Endothelial cell of umbilical vein (primary cell): ENCODE data around the gene TMEM63B. TPM values are rescaled to one million over a fixed set of nuclear protein-coding genes. Genes with fewer than 3 reads are reported as not detected.
A peak's percentile ranks its signal among the peaks of the same experiment; 100 is the strongest.

Experiments used
- BruUV-seq: library from RNA; stranded (reverse); fragments of 400-500 nt; replicated peaks from 2 replicates; lab custom pipeline; 2021; lab: Mats Ljungman, UMichigan
- CTCF ChIA-PET: fragments of 300-600, 350-600 bp; sonication (Branson Sonifier 250); formaldehyde crosslinking; loops from one replicate; lab custom pipeline; 2021; ENCODE audit warnings: antibody characterized with exemption, inconsistent platforms; lab: Charles Lee
- POLR2A ChIA-PET: fragments of 300-600, 350-600 bp; sonication (Branson Sonifier 250); formaldehyde crosslinking; loops from one replicate; lab custom pipeline; 2021; ENCODE audit warnings: antibody characterized with exemption, inconsistent platforms; lab: Charles Lee
- DNase-seq: peaks from one replicate; pipeline ENCODE4 v3.0.0-alpha.2; 2011; ENCODE audit warnings: low read depth, low spot score
- FAIRE-seq: peaks from 2 replicates; lab custom pipeline; 2011; peaks lifted over from hg19 to GRCh38; lab: Jason Lieb, UNC
- H2AFZ ChIP-seq: 2 replicates; pipeline ENCODE4 v1.6.0; 2012; ENCODE audit warnings: low read depth, low read length, control low read depth, inconsistent platforms
- H3K27ac ChIP-seq: 2 replicates; pipeline ENCODE4 v1.5.1; 2011; ENCODE audit warnings: low read depth, mild to moderate bottlenecking, control low read depth, low read length, moderate library complexity; ENCODE audit not compliant: insufficient read depth
- H3K27me3 ChIP-seq, 2 experiments: 2 replicates each; pipeline versions ENCODE4 v1.6.0 to v1.6.1; 2011; ENCODE audit warnings: low read length in 2 of 2, mixed read lengths in 1 of 2; ENCODE audit not compliant: control insufficient read depth in 2 of 2, insufficient read depth in 2 of 2
- H3K36me3 ChIP-seq, 2 experiments: 2 replicates in 1 of 2; 3 replicates in 1 of 2; pipeline ENCODE4 v1.5.1; 2011; ENCODE audit warnings: low read length in 2 of 2, mild to moderate bottlenecking in 1 of 2, moderate library complexity in 1 of 2; ENCODE audit not compliant: control insufficient read depth in 2 of 2, insufficient read depth in 2 of 2; ENCODE audit errors: extremely low read depth in 1 of 2
- H3K4me1 ChIP-seq: 3 replicates; pipeline ENCODE4 v1.5.1; 2011; ENCODE audit warnings: mild to moderate bottlenecking, low read length; ENCODE audit not compliant: control insufficient read depth, insufficient read depth; ENCODE audit errors: extremely low read depth
- H3K4me2 ChIP-seq: 2 replicates; pipeline ENCODE4 v1.6.1; 2011; ENCODE audit warnings: low read length, control low read depth, mixed read lengths; ENCODE audit not compliant: insufficient read depth
- H3K4me3 ChIP-seq, 3 experiments: fragments of 200-600 bp in 1 of 3; sonication (generic), shearing (Covaris generic) in 1 of 3; replicated peaks in 1 of 3; 2 replicates each; pipeline ENCODE4 v1.5.1; 2011 to 2016; ENCODE audit warnings: control low read depth in 3 of 3, low read length in 3 of 3, mild to moderate bottlenecking in 2 of 3, inconsistent platforms in 1 of 3, low read depth in 1 of 3, moderate library complexity in 1 of 3; ENCODE audit not compliant: insufficient read depth in 1 of 3
- H3K79me2 ChIP-seq: 2 replicates; pipeline ENCODE4 v1.6.0; 2012; ENCODE audit warnings: low read length, inconsistent platforms; ENCODE audit not compliant: control insufficient read depth, insufficient read depth
- H3K9ac ChIP-seq: replicated peaks from 2 replicates; pipeline ENCODE3; 2011; ENCODE audit warnings: low read length, control low read depth; ENCODE audit not compliant: insufficient read depth; ENCODE audit errors: extremely low read depth
- H3K9me1 ChIP-seq: replicated peaks from 3 replicates; pipeline ENCODE4 v1.6.0; 2011; ENCODE audit warnings: mild to moderate bottlenecking, low read length; ENCODE audit not compliant: control insufficient read depth, insufficient read depth; ENCODE audit errors: extremely low read depth
- H3K9me3 ChIP-seq: replicated peaks from 2 replicates; pipeline ENCODE4 v1.5.1; 2012; ENCODE audit warnings: low read length, inconsistent platforms; ENCODE audit not compliant: control insufficient read depth, insufficient read depth
- H4K20me1 ChIP-seq: replicated peaks from 2 replicates; pipeline ENCODE3; 2011; ENCODE audit warnings: mild to moderate bottlenecking, low read length; ENCODE audit not compliant: control insufficient read depth, insufficient read depth; ENCODE audit errors: extremely low read depth
- EZH2 ChIP-seq: IDR thresholded peaks from 2 replicates; pipeline ENCODE4 v1.6.1; 2012; ENCODE audit warnings: borderline replicate concordance, low read depth, mild to moderate bottlenecking, moderate library complexity, low read length, inconsistent platforms; ENCODE audit not compliant: severe bottlenecking
- FOS ChIP-seq: IDR thresholded peaks from 2 replicates; pipeline ENCODE4 v1.6.1; 2011; ENCODE audit warnings: mild to moderate bottlenecking, low read length, moderate library complexity, borderline replicate concordance; ENCODE audit not compliant: insufficient read depth
- GATA2 ChIP-seq: IDR thresholded peaks from 2 replicates; pipeline ENCODE4 v1.7.0; 2011; ENCODE audit warnings: low read depth, mild to moderate bottlenecking, moderate library complexity, mixed read lengths, low read length; ENCODE audit not compliant: insufficient read length, insufficient read depth
- JUN ChIP-seq: IDR thresholded peaks from 2 replicates; pipeline ENCODE4 v1.6.1; 2011; ENCODE audit warnings: borderline replicate concordance, low read depth; ENCODE audit not compliant: insufficient read length, insufficient read depth
- MYC ChIP-seq: IDR thresholded peaks from one replicate; pipeline ENCODE4 v1.6.1; 2011; ENCODE audit warnings: mild to moderate bottlenecking, low read depth, low read length
- POLR2A ChIP-seq: IDR thresholded peaks from 2 replicates; pipeline ENCODE4 v1.6.1; 2012; ENCODE audit warnings: low read depth, mild to moderate bottlenecking, control low read depth, low read length
- POLR2AphosphoS5 ChIP-seq: IDR thresholded peaks from 2 replicates; pipeline ENCODE4 v1.6.1; 2012; ENCODE audit warnings: low read depth, mild to moderate bottlenecking, control low read depth, low read length, moderate library complexity; ENCODE audit not compliant: insufficient read depth
- dilution Hi-C: fragments of 300-500 bp; cut with MboI; formaldehyde crosslinking; loops from one replicate; pipeline ENCODE4 v1.15.0; 2019; ENCODE audit warnings: low sequenced_read_pairs; ENCODE audit not compliant: extremely low pct_ligation_motif_present
- intact Hi-C: fragments of 100-400 bp; cut with micrococcal nuclease; formaldehyde crosslinking; loops from one replicate; pipeline ENCODE4 v1.10.0; 2022
- polyA plus RNA-seq, 4 experiments: library from polyadenylated mRNA; depleted of rRNA in 3 of 4; stranded (reverse) in 3 of 4; unstranded in 1 of 4; fragments of >200 nt; gene quantifications; 2 replicates each; pipeline versions ENCODE4 v1.2.1 to v1.2.3, GENCODE V29; 2011 to 2012; ENCODE audit warnings: missing spikeins in 1 of 4
- total RNA-seq: library from RNA; stranded (reverse); gene quantifications from 2 replicates; pipeline ENCODE4 v1.2.3, GENCODE V29; 2021
- TF ChIP-seq, protein P1 (sequence below), 2 donors: IDR thresholded peaks; 1 replicate in 1 of 2; 2 replicates in 1 of 2; pipeline ENCODE4 v1.5.1; 2011; ENCODE audit warnings: low read length in 2 of 2, mild to moderate bottlenecking in 2 of 2, moderate library complexity in 2 of 2, control low read depth in 1 of 2, inconsistent platforms in 1 of 2, low read depth in 1 of 2; ENCODE audit not compliant: insufficient read depth in 1 of 2; ENCODE audit errors: extremely low read depth in 1 of 2
- TF ChIP-seq, protein P2 (sequence below): IDR thresholded peaks from 2 replicates; pipeline ENCODE4 v1.6.1; 2011; ENCODE audit not compliant: insufficient read depth, insufficient read length

Gene TMEM63B
- total and polyA plus RNA-seq, 2 donors (not counting 3 experiments of a cell fraction or from before 2014, with no cell fraction given), result 49.7 to 56.1 TPM

DNA sequence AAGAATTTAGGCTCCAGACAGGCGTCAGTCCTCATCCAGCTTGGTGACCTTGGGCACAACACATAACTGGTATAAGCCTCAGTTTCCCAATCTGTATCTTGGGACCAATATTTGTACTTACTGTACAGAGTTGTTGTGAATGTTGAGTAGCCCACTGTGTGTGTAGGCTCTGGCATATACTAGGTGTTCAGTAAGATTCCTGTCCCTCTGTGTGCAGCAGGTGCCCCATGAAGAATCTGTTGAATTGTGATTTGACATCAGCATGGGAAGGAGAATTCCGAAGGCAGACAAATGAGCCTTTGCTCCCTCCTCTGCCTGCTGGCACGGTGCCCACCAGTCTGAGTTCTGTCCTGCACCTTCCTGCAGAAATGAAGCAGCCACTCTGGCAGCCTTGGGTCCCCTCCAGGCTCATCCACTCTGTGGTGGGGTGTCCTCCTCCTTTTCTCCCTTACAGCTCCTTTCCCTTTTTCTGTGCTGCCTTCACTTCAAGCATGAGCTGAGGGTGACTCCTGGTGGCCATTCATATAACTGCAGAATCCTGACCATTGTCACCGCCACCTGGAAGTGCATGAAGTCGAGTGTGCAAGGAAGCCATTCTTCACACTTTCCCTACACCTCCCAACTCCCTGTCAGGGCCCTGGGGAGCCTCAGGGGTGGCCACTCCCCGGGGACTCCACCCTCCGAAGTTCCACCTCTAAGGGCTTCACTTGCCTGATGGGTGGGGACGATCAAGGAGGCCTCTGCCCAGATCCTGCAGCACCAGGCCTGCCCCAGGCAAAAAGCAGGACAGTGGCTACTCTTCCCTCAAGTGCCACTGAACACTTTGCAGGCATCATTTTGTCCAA is 48.3 kb upstream of the TMEM63B start:
- ChIA-PET CTCF (interaction anchor here (0.5 to 5.3 kb wide), 103 partner anchors 9 to 850 kb away, joined by 3 to 245 read pairs (median 5); partner anchors contain the start of genes DNPH1, GTPBP2, LRRC73 and MAD2L1BP), POLR2A (no interaction called here)
- TF ChIP-seq, protein P1, sequence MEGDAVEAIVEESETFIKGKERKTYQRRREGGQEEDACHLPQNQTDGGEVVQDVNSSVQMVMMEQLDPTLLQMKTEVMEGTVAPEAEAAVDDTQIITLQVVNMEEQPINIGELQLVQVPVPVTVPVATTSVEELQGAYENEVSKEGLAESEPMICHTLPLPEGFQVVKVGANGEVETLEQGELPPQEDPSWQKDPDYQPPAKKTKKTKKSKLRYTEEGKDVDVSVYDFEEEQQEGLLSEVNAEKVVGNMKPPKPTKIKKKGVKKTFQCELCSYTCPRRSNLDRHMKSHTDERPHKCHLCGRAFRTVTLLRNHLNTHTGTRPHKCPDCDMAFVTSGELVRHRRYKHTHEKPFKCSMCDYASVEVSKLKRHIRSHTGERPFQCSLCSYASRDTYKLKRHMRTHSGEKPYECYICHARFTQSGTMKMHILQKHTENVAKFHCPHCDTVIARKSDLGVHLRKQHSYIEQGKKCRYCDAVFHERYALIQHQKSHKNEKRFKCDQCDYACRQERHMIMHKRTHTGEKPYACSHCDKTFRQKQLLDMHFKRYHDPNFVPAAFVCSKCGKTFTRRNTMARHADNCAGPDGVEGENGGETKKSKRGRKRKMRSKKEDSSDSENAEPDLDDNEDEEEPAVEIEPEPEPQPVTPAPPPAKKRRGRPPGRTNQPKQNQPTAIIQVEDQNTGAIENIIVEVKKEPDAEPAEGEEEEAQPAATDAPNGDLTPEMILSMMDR (IDR thresholded peaks at IDR 0.05; ENCODE audit: extremely low read depth in 1 of 2, insufficient read depth in 1 of 2, low read depth in 1 of 2, low read length in 2 of 2), result peak; percentile 80 to 87
- TF ChIP-seq MYC, result no peak
- Histone ChIP-seq H4K20me1 (no peaks in the 10 kb centered on the region), H3K36me3 (no peaks in the 10 kb centered on the region), H3K27ac (no peak overlapping the region), H3K9me3 (no peaks in the 10 kb centered on the region), H2AFZ (no peak overlapping the region), H3K9ac (no peak overlapping the region), H3K4me2 (no peak overlapping the region), H3K4me1 (no peaks in the 10 kb centered on the region), H3K4me3 (no peak overlapping the region), H3K79me2 (no peaks in the 10 kb centered on the region), H3K27me3 (no peaks in the 10 kb centered on the region), H3K9me1 (no peaks in the 10 kb centered on the region)
- peak; percentile 91 for FAIRE-seq
- BruUV-seq, result no TSS peak
- dilution Hi-C loops, result no loop called here
- intact Hi-C loops, result loop anchor here (1.0 to 10.0 kb wide), 5 partner anchors 124 to 471 kb away; no protein-coding TSS in a partner anchor
- peak; percentile 76 for DNase-seq

DNA sequence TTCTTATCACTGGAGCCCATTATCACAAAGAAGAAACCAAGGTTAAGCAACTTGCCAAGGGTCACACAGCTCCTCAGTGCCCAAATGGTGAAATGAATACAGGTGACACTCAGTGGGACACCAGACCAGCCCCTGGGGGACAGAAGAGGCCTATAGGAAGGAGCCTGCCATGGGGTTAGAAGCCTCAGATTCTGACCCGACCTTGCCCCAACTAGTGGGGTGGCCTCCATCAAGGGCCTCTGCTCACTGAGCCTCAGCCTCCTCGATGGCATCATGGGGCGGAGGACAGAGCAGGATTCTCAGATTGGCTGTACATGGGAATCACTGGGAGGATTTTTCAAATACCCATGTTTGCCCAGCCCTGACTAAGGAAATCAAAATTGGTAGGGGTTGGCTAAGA is 47.7 kb upstream of the TMEM63B start:
- BruUV-seq, result no TSS peak
- POLR2A ChIA-PET, result no interaction called here

More for the DNA sequence above, 47.7 kb upstream of the TMEM63B start:
- CTCF ChIA-PET, result interaction anchor here (1.0 to 5.3 kb wide), 54 partner anchors 9 to 851 kb away, joined by 3 to 245 read pairs (median 6); partner anchors contain the start of genes DNPH1, LRRC73, MRPS18A and POLH
- Histone ChIP-seq H3K4me1 (no peaks in the 10 kb centered on the region), H3K27ac (no peak overlapping the region), H3K36me3 (no peaks in the 10 kb centered on the region), H3K9ac (no peak overlapping the region), H3K79me2 (no peaks in the 10 kb centered on the region), H3K9me1 (no peaks in the 10 kb centered on the region), H4K20me1 (no peaks in the 10 kb centered on the region), H3K4me2 (no peak overlapping the region), H3K4me3 (no peak overlapping the region), H3K27me3 (no peaks in the 10 kb centered on the region), H3K9me3 (no peaks in the 10 kb centered on the region), H2AFZ (no peak overlapping the region)
- no peak for TF ChIP-seq MYC
- no peak for TF ChIP-seq GATA2
- no peak for TF ChIP-seq FOS
- no peak for TF ChIP-seq EZH2
- TF ChIP-seq, protein P2, sequence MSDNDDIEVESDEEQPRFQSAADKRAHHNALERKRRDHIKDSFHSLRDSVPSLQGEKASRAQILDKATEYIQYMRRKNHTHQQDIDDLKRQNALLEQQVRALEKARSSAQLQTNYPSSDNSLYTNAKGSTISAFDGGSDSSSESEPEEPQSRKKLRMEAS, result no peak
- no peak for TF ChIP-seq JUN
- TF ChIP-seq POLR2AphosphoS5, result no peak
- no peak for TF ChIP-seq POLR2A
- TF ChIP-seq, protein P1 (IDR thresholded peaks at IDR 0.05; ENCODE audit: extremely low read depth in 1 of 2, insufficient read depth in 1 of 2, low read depth in 1 of 2, low read length in 2 of 2), result no peak
- DNase-seq (no peak), FAIRE-seq (no peak)
- dilution Hi-C loops, result no loop called here
- intact Hi-C loops, result loop anchor here (1.0 to 10.0 kb wide), 5 partner anchors 125 to 471 kb away; no protein-coding TSS in a partner anchor
